Ascending aorta (tissue), 2 donors: ENCODE measurements around the gene GNG11. TPM values are rescaled to one million over a fixed set of nuclear protein-coding genes. Genes with fewer than 3 reads are reported as not detected.

ENCODE experiments used
- DNase-seq, 2 donors: peaks; one replicate each; pipeline ENCODE4 v3.0.0-alpha.2; 2019; ENCODE audit warnings: low spot score in 2 of 2
- H3K27ac ChIP-seq, 2 donors: fragments of 200-600 bp; sonication (generic); one replicate each; pipeline ENCODE4 v1.5.1; 2016 to 2017; ENCODE audit warnings: mild to moderate bottlenecking in 1 of 2
- H3K27me3 ChIP-seq: fragments of 200-600 bp; sonication (generic); one replicate; pipeline ENCODE4 v1.5.1; 2017
- H3K36me3 ChIP-seq, 2 donors: fragments of 200-600 bp; sonication (generic); one replicate each; pipeline ENCODE4 v1.5.1; 2016
- H3K4me1 ChIP-seq, 2 donors: fragments of 200-600 bp; sonication (generic); one replicate each; pipeline ENCODE4 v1.5.1; 2016 to 2017; ENCODE audit warnings: mild to moderate bottlenecking in 1 of 2
- H3K4me3 ChIP-seq, 2 donors: fragments of 200-600 bp; sonication (generic); one replicate each; pipeline ENCODE4 v1.5.1; 2016 to 2017; ENCODE audit warnings: mild to moderate bottlenecking in 1 of 2
- H3K9me3 ChIP-seq, 2 donors: fragments of 200-600 bp; sonication (generic); one replicate each; pipeline ENCODE4 v1.5.1; 2016
- intact Hi-C: fragments of 100-400 bp; cut with DNase I; formaldehyde crosslinking; loops from one replicate; pipeline ENCODE4 v1.15.1; 2023
- total RNA-seq: library from RNA; depleted of rRNA; stranded (reverse); fragments of >200 nt; gene quantifications from one replicate; pipeline ENCODE4 v1.1.0, GENCODE V29; 2016
- TF ChIP-seq, protein P1 (sequence below), 3 experiments: fragments of 200-600 bp in 2 of 3; fragments of 450-650 bp in 1 of 3; sonication (generic) in 2 of 3; IDR thresholded peaks; one replicate each; pipeline ENCODE4 v1.5.1; 2016 to 2019; ENCODE audit warnings: antibody characterized with exemption in 3 of 3, mild to moderate bottlenecking in 1 of 3, moderate library complexity in 1 of 3

Gene GNG11
- total RNA-seq, 1 donor from 2014 or later: 28.4 TPM

DNA sequence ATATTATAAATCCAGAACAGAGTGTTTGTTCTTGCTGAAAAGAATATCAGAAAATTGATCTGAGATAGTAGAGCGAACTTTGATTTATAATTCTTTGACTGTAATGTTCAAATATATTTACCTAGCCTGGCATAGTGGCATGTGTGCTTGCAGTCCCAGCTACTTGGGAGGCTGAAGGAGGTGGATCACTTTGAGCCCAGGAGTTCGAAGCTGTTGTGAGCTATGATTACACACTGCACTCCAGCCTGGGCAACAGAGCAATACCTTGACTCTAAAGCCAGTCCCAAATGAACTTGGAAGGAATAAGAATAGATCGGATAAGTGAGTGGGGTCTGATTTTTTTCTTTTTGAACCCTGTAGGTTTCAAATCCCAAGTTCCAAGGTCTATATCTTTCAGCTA lies 23.5 kb downstream of the GNG11 start:
- Histone ChIP-seq H3K9me3 (no peaks in the 10 kb centered on the region), H3K36me3 (no peaks in the 10 kb centered on the region), H3K27me3 (no peaks in the 10 kb centered on the region), H3K4me1 (no peaks in the 10 kb centered on the region), H3K4me3 (no peak overlapping the region), H3K27ac (no peak overlapping the region)
- intact Hi-C loops: no loop called here
- DNase-seq: no peak
- TF ChIP-seq, protein P1, sequence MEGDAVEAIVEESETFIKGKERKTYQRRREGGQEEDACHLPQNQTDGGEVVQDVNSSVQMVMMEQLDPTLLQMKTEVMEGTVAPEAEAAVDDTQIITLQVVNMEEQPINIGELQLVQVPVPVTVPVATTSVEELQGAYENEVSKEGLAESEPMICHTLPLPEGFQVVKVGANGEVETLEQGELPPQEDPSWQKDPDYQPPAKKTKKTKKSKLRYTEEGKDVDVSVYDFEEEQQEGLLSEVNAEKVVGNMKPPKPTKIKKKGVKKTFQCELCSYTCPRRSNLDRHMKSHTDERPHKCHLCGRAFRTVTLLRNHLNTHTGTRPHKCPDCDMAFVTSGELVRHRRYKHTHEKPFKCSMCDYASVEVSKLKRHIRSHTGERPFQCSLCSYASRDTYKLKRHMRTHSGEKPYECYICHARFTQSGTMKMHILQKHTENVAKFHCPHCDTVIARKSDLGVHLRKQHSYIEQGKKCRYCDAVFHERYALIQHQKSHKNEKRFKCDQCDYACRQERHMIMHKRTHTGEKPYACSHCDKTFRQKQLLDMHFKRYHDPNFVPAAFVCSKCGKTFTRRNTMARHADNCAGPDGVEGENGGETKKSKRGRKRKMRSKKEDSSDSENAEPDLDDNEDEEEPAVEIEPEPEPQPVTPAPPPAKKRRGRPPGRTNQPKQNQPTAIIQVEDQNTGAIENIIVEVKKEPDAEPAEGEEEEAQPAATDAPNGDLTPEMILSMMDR (IDR thresholded peaks at IDR 0.05): no peak

DNA sequence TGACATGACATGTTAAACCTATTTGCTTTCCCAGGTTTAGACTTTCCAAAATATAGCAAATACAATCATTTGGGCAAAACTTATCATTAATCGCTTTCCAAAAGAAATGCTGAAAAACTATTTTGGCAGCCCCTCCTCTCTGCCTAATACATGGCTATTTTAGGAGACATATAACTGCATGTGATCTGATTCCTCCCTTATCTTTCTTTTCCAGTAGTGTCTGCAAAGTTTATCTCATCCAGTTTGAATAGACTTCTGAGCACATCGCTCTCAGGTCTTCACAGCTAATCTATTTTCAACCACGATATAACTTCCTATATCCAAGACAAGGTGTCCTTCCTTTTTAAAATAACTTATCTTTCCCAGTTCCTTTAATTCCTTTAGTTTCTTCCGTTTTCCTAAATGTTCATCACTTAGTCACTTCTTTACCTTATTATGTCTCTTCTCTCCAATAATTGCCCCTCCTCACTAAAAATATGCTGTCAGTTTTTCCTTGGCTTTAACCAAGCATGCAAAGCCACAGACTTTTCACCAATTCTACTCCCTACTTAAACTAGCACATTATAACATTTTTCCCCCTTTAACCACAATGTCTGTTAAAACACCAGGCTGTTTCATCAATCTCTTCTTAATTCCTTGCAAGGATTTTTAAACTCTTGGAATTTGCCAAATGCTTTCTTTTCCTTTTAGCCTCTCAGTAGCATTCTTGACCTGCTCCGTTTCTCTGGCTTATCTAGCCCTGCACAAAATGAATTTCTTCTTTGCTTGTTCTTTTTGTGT lies 24.4 kb downstream of the GNG11 start:
- H3K27ac ChIP-seq: no peak overlapping the region
- DNase-seq: no peak
- H3K9me3 ChIP-seq: no peaks in the 10 kb centered on the region
- H3K27me3 ChIP-seq: no peaks in the 10 kb centered on the region
- H3K4me3 ChIP-seq: no peak overlapping the region
- TF ChIP-seq, protein P1 (IDR thresholded peaks at IDR 0.05): no peak
- no peaks in the 10 kb centered on the region for H3K36me3 ChIP-seq
- intact Hi-C loops: no loop called here
- no peaks in the 10 kb centered on the region for H3K4me1 ChIP-seq

DNA sequence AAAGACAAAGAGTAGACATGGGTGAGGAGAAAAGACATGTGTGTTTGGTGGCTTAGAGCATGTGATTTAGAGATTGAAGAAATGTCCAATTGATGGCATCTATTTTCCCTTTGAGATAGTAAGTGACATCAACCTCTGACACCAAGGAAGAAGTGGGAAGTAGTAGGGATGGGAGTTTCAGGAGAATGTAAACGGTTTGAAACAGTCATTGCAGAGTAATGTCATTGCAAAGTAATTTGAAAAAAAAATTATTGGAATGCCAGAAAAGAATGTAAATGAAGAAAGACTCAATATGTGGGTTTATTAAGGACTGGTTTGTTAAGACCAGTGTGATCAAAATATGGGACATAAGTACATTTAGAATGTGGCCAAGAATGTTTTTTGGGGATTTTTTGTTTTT lies 26.6 kb downstream of the GNG11 start:
- H3K27ac ChIP-seq: no peak overlapping the region
- no peaks in the 10 kb centered on the region for H3K9me3 ChIP-seq
- DNase-seq: no peak
- H3K36me3 ChIP-seq: no peaks in the 10 kb centered on the region
- TF ChIP-seq, protein P1 (IDR thresholded peaks at IDR 0.05): no peak
- no peak overlapping the region for H3K4me3 ChIP-seq
- intact Hi-C loops: no loop called here
- no peaks in the 10 kb centered on the region for H3K27me3 ChIP-seq
- no peaks in the 10 kb centered on the region for H3K4me1 ChIP-seq

DNA sequence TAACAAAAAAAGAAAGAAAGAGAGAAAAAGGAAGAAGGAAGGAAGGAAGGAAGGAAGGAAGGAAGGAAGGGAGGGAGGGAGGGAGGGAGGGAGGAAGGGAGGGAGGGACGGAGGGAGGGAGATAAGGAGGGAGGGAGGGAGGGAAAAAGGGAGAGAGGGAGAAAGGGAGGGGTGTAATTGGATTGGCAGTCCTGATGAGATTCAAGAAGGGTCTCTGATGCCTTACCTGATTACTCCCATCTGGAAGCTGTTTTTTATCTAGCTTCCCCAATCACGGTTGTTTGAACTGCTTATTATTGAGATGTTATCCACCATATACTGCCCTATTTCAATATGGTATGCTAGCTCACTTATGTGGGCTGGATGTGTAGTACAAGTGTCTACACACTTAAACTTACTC lies 27.3 kb downstream of the GNG11 start:
- no peaks in the 10 kb centered on the region for H3K9me3 ChIP-seq
- H3K27me3 ChIP-seq: no peaks in the 10 kb centered on the region
- no peak for DNase-seq
- no peaks in the 10 kb centered on the region for H3K4me1 ChIP-seq
- TF ChIP-seq, protein P1 (IDR thresholded peaks at IDR 0.05): no peak
- intact Hi-C loops: no loop called here
- H3K27ac ChIP-seq: no peak overlapping the region
- no peak overlapping the region for H3K4me3 ChIP-seq
- H3K36me3 ChIP-seq: no peaks in the 10 kb centered on the region

DNA sequence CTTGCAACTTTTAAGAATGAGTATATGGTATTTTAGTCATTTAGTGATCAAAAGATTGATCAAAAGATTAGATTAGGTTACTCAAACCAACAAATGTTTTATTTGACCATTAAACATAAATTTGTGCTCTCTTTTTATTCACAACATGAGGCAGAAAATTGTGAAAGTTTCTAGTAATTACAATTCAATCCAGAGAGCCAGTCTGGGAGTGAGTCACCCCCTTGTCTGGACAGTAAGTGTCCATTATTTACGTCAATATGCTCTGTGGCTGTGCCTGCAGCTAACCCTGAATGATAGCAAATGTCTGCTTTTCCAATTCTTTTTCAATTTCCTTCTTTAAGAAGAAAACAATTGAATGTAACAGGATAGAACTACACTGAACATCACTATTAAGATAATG lies 27.9 kb downstream of the GNG11 start:
- Histone ChIP-seq H3K36me3 (no peaks in the 10 kb centered on the region), H3K27ac (no peak overlapping the region), H3K4me3 (no peak overlapping the region), H3K4me1 (no peaks in the 10 kb centered on the region), H3K9me3 (no peaks in the 10 kb centered on the region), H3K27me3 (no peaks in the 10 kb centered on the region)
- intact Hi-C loops: no loop called here
- no peak for DNase-seq
- TF ChIP-seq, protein P1 (IDR thresholded peaks at IDR 0.05): no peak
